GM18502 (cell line): Measurements from ENCODE around the gene PHF20.
"Not testable (repeated sequence)": the region's sequence is repeated elsewhere in the genome, so short reads cannot be mapped to it uniquely, and the experiment has no call there.

Source experiments
- ATAC-seq: cut with Tn5 transposase; IDR thresholded peaks from one replicate; pipeline ENCODE4 v1.9.1; 2021; ENCODE audit warnings: mild to moderate bottlenecking; ENCODE audit not compliant: unreplicated experiment, poor library complexity

Gene PHF20

GRCh38 chr20:35738410-35739179 is 33.2 kb upstream of the PHF20 start:
- ATAC-seq = no peak

GRCh38 chr20:35739294-35740163 is 32.3 kb upstream of the PHF20 start:
- ATAC-seq = no peak

GRCh38 chr20:35741892-35742740 is 29.7 kb upstream of the PHF20 start, which contains the start of gene RBM39:
Gene RBM39 (minus strand): TSS chr20:35742260. CDS start chr20:35740874, 1,386 bp downstream.
- peak; percentile 84 for ATAC-seq

- ATAC-seq = no peak
Measured at GRCh38 chr20:35742741-35743523, 28.9 kb upstream of the PHF20 start.

GRCh38 chr20:35743693-35744491 is 27.9 kb upstream of the PHF20 start:
- no peak for ATAC-seq

GRCh38 chr20:35744492-35744841 is 27.3 kb upstream of the PHF20 start:
- ATAC-seq = not testable (repeated sequence)

GRCh38 chr20:35750611-35751010 is 21.2 kb upstream of the PHF20 start:
- no peak for ATAC-seq

- ATAC-seq = no peak
Measured at GRCh38 chr20:35756404-35756803, 15.4 kb upstream of the PHF20 start.

- ATAC-seq = no peak
Measured at GRCh38 chr20:35757098-35757705, 14.6 kb upstream of the PHF20 start.

GRCh38 chr20:35761548-35761947 is 10.3 kb upstream of the PHF20 start:
- ATAC-seq = not testable (repeated sequence)

- ATAC-seq = no peak
Measured at GRCh38 chr20:35762461-35762860, 9.4 kb upstream of the PHF20 start.

- ATAC-seq = not testable (repeated sequence)
Measured at GRCh38 chr20:35764936-35765335, 6.9 kb upstream of the PHF20 start.

GRCh38 chr20:35766843-35767242 is 5.0 kb upstream of the PHF20 start:
- no peak for ATAC-seq

- ATAC-seq = peak; percentile 64
Measured at GRCh38 chr20:35767683-35768481, 3.9 kb upstream of the PHF20 start.

- no peak for ATAC-seq
Measured at GRCh38 chr20:35768731-35769664, 2.8 kb upstream of the PHF20 start.

- no peak for ATAC-seq
Measured at GRCh38 chr20:35771367-35771688, 487 bp upstream of the PHF20 start.

GRCh38 chr20:35772563-35773058 is 796 bp downstream of the PHF20 start:
- no peak for ATAC-seq
